ENCODE measurements around the gene BCL2L15.
"Not testable (repeated sequence)": the region's sequence is repeated elsewhere in the genome, so short reads cannot be mapped to it uniquely, and the experiment has no call there.

The BCL2L15 gene

DNA sequence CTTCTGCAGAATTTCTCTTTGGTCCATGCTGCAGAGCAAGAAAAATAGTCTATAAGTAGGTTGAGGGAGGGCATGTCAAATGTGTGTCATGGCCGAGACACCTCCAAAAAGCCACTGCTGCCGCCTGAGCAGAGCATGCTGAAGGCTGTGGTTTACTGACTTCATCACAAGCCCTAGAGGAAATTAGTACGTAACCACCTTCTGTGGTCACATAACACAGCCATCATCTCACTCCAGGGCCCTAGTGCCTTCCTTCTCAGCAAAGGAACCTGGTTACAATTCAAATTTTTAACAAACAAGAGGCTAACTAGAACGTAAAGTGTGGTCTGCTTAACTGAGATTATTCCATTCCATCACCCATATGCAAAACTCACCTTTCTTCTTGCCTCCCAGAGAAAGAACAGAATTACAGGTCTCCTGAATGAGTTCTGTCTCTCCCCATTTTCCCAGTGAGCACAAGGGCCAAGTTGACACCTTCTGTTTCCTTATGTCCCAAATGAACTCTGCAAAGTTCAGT lies 15.7 kb downstream of the BCL2L15 start, which contains the start of gene PTPN22:
Gene PTPN22 (minus strand): TSS at position 116 of the 517 bp plus-strand sequence.
- DNase-seq (ENCODE audit: low read depth in 2 of 2) = peak; percentile 46 to 71

DNA sequence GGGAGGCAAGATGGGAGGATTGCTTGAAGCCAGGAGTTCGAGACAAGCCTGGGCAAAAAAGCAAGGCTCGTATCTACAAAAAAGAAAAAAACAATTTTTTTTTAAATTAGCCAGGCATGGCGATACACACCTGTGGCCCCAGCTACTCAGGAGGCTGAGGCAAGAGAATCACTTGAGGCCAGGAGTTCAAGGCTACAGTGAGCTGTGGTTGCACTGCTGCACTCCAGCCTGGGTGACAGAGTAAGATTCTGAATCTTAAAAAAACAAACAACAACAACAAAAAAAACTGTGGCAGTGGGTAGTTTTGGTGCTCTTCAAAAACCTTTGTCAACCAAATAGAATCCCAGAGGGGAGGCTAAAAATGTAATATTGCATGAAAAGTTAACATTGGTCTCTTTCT lies 16.6 kb downstream of the BCL2L15 start:
- no peak for DNase-seq (ENCODE audit: low read depth in 2 of 2)

DNA sequence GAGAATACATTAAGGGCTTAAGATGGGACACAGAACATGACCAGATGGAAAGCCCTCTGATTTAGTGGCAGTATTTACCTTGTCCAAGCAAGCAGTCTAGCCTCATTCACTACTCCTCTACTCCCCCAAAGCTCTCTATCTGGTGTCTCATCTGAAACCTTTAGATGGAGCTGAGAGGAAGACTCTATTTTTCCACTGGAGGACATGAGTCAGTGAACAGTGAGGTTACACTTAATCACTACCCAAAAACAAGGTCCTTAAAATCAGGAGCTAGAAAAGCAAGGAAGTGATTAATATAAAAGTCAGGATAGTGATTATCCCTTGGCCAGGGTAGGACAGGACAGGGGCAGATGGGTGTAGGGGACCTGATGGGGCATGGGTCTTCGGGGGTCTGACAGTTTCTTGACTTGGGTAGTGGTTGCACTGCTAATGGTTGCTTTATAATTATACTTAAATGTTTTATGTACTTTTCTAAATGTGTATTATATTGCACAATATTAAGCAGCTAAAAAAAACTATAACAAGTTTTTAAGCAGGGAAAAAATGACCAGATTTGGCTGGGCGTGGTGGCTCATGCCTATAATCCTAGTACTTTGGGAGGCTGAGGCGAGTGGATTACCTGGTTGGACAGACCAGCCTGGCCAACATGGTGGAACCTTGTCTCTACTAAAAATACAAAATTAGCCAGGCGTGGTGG lies 18.8 kb downstream of the BCL2L15 start:
- no peak for DNase-seq (ENCODE audit: low read depth in 2 of 2)

DNA sequence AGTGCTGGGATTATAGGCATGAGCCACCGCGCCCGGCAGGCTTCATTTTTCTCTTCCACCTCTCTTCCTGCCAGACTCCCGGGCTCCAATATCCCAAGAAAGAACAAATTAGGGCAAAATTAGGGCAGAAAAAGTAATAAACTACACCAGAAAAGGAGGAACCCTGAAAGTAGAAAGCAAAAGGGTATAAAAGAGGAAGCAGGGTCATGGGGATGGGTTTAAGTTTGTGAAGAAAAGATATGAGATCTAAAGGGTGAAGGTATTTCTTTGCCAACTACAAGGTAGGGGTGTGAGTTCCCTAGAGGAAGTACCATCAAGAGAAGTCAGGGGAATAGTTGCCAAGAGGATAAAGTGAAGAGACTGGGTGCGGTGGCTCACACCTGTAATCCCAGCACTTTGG lies 25.7 kb downstream of the BCL2L15 start:
- no peak for DNase-seq (ENCODE audit: low read depth in 2 of 2)

DNA sequence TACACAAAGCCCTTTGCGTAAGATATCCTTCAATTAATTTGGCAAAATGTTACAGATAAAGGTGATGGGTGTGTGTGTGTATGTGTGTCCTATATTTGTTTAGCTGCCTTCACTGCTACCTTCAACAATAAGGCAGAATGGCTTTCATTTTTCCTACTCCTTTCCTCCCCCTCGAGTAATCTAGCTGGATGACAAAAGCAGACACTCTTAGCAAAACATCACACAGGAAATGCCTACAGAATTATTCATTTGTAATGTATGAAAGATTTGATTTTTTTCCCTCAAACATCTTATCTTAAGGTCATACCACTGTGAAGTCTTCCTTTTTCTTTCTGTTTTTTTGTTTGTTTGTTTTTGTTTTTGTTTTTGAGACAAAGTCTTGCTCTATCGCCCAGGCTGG lies 26.5 kb downstream of the BCL2L15 start:
- no peak for DNase-seq (ENCODE audit: low read depth in 2 of 2)

DNA sequence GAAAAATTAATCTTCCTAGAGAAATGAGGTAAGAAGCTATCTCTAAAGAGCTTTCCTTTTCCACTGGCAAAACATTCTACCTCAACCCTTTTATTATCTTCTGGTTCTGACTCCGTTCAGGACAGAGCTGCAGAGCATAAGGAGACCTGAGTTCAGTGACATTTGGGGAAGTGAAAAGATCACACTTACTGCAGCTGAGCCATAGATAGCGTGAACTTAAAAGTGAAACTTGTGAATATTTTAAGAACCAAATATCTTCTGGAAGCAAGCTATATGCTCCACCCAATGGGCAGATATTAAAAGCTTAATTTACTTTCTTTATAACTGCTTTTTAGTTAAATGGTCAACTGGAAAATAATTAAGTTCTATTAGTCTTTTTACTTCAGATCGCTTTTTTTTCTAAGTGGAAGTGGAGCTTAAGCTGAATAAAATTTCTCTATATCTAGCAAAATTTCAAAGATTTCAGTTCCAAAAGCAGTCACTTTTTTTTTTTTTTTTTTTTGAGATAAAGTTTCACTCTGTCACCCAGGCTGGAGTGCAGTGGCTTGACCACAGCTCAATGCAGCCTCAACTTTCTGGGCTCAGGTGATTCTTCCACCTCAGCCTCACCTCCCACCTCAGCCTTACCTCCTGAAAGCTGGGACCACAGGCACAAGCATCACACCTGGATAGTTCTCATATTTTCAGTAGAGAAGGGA lies 27.8 kb downstream of the BCL2L15 start:
- DNase-seq (ENCODE audit: low read depth in 2 of 2) = no peak

DNA sequence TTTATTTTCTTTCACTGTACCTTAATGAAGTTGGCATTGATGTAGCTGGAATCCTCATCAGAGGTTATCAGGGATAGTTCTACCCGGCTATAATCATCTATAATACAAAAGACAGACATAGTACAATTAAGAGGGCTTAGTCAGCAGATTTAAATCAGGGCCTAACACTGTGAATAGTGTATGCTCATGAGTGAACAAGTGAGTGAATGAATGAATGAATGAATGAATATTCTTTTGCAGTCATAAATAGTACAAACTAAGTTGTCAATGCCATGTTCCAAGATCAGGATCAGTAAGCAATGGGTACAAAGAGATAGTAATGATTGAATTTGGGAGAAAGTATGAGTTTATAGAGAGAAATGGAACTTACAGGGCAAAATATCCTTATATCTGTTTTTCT lies 28.4 kb downstream of the BCL2L15 start:
- no peak for DNase-seq (ENCODE audit: low read depth in 2 of 2)

DNA sequence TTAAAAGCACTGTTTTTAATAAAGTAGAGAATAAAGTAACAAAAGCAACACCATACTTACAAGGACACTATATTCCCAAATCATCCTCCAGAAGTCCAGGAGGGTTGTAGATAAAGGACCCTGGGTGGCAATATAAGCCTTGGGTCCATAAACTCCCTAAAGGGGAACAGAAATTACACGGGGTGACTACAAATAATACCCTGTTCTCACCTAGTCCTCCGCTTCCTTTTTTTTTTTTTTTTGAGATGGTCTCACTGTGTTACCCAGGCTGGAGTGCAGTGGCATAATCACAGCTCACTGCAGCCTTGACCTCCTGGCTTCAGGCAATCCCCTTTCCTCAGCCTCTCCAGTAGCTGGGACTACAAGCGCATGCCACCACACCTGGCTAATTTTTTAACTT lies 29.0 kb downstream of the BCL2L15 start:
- DNase-seq (ENCODE audit: low read depth in 2 of 2) = no peak

DNA sequence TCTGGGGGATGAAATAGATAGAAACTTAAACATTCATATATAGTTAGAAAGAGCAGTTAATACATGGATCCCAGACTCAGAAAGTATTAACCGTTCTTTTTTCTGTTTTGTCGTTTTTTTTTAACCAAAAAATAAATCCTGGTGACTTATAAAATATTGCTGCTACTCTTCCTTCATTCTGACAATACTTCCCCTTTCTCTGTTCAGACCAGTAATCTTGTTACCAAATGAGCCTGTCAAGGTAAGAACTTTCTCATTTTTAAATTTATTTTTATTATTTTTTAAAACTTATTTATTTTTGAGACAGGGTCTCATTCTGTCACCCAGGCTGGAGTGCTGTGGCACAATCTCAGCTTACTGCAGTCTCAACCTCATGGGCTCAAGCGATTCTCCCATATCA lies 29.6 kb downstream of the BCL2L15 start:
- no peak for DNase-seq (ENCODE audit: low read depth in 2 of 2)

DNA sequence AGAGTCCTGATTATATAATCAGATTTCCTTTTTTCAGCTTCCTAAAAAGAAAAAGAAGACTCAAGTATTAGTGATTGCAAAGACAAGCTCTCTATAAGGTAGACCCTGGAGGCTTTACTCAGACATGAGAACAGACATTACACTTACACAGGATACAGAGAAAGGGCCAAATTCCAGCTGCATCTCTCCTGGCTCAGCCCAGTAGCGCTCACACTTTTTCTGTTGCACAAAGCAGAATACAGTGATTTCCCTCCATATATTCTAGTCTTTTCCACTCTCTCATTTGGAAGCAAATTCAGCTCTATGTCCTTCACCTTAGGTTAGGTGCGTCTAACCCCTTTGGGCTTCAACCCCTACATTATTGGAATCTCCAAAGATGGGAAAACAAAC lies 31.0 kb downstream of the BCL2L15 start:
- no peak for DNase-seq (ENCODE audit: low read depth in 2 of 2)

DNA sequence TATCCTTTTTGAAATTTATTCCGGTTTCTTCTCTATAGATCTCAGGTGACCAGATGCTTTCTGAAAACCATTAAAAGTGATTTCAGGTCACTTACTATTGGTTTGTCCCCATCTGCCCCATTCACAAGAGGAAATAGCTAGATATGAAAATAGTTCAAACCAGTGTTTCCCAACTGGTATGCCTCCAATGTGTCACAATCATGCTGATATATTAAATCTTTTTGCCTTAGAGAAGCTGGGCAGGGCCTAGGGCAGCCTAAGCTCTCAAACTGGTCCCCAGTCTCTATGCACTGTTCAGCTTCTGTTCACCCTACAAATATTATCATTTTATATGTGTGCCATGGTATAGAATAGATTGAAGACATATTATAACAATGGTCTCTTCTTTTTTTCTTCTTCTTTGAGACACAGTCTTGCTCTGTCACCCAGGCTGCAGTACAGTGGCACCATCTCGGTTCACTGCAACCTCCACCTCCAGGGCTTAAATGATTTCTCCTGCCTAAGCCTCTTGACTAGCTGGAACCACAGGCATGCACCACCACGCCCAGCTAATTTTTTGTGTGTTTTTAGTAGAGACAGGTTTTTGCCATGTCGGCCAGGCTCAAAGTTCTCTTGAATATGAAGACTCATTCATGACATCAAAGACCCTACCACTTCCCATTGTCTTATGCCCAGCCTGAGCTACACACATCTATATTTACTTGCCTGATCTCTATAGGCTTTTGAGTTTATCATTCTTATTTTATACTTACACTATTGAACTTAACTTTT lies 31.6 kb downstream of the BCL2L15 start:
- DNase-seq (ENCODE audit: low read depth in 2 of 2) = no peak

DNA sequence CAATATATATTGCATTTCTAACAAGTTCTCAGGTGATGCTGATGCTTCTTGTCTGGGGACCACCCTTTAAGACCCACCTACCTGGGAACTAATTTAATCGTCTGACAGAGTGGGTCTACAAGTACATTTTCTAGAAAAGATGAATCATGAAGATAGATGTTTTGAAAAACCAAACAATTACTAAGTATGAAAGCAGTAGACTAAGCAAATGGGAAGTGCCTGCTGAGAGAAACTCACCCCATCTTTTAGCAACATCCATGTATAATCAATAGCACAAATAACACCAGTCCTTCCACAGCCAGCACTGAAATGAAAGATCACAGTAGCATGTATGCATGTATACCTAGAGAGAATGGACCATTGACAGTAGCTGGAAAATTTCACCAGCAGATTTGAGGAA lies 33.1 kb downstream of the BCL2L15 start:
- no peak for DNase-seq (ENCODE audit: low read depth in 2 of 2)

DNA sequence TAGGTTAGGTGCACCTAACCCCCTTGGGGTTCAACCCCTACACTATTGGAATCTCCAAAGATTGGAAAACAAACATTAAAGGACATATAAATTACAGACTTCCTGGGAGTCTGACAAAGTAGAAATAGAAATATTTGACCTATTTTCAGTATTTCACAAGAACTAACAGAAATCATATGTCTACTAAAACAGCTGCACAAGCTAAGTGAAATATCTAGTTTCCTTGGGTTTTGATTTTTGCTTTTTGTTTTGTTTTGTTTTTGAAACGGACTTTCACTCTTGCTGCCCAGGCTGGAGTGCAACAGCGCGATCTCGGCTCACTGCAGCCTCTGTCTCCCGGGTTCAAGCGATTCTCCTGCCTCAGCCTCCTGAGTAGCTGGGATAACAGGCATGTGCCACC lies 34.7 kb downstream of the BCL2L15 start:
- not testable (repeated sequence) for DNase-seq (ENCODE audit: low read depth in 2 of 2)

DNA sequence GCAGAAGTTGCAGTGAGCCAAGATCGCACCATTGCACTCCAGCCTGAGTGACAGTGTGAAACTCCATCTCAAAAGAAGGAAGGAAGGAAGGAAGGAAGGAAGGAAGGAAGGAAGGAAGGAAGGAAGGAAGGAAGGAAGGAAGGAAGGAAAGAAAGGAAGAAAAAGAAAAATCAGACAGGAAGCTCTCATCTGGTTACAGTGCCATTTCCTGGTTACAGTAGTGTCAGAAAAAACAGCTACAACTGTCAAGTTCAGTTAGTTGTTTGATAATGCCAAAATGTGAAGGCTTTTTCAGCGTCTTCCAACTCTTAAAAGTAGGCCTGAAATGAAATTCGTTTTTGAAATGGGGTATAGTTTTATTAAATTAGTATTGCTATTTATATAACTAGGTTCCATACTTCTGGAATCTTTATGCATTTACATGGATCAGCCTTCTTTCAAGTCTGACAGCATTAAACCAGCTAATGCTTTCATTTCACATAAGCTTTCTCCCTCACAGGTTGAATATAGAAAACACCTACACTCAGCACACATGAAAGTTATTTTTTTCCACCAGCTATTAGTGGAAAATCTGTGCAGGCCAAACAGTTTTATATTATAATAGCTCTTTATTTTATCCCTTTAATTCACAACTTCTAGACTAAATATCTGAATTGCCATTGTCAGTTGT lies 37.1 kb downstream of the BCL2L15 start:
- DNase-seq (ENCODE audit: low read depth in 2 of 2) = no peak

DNA sequence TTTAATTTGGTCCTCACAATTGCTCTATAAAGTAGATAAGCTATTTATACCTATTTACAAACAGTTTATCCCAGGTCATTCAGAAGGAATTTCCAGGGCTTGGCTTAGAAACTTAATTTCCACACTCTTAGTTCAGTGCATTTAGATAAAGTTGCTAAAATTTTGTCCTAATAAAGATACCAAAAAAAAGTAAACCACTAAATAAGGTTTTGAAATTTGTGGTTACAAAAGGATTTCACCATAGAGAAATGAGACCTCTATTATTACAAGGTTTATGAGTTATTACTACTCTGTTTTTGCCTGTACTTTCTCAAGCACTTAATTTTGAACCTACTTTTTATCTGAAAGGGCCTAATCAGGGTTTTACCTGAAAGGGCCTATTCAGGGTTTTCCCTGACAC lies 38.3 kb downstream of the BCL2L15 start:
- no peak for DNase-seq (ENCODE audit: low read depth in 2 of 2)

DNA sequence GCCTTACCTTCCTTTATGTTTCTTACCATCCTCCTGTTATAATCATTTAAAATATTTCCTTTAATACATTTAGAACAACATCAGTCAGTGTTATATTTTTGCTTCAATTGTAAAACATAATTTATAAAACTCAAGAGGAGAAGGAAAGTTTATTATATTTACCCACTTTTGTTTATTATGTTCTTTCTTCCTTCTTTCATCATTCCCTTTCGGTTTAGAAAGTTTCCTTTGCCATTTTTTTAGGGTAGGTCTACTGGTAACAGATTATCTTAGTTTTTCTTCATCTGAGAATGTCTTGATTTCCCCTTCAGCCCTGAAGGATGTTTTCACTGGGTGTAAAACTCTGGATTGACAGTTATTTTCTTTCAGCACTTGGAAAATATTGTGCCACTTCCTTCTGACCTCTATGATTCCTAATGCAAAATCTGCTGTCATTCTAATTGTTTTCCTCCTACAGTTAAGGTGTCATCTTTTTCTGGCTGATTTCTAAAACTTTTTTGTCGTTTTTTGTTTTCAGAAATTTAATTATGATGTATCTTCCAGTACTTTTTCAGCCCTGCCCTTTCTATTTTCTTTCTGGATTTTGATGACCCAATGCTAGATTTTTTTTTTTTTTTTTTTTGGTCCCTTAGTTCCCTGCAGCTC lies 40.9 kb downstream of the BCL2L15 start:
- DNase-seq (ENCODE audit: low read depth in 2 of 2) = no peak

DNA sequence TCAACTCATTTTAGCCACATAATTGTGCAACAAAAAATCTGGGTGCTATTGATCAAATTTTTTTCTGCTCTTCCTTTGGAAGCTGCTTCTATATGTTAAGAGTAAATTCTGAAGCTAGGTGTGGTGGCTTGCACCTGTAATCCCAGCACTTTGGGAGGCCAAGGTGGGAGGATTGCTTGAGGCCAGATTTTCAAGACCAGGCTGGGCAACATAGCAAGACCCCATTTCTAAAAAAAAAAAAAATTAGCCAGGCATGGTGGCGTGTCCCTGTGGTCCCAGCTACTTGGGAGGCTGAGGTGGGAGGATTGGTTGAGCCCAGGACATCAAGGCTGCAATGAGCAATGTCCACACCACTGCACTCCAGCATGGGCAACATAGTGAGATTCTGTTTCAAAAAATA lies 50.8 kb downstream of the BCL2L15 start:
- no peak for DNase-seq (ENCODE audit: low read depth in 2 of 2)

DNA sequence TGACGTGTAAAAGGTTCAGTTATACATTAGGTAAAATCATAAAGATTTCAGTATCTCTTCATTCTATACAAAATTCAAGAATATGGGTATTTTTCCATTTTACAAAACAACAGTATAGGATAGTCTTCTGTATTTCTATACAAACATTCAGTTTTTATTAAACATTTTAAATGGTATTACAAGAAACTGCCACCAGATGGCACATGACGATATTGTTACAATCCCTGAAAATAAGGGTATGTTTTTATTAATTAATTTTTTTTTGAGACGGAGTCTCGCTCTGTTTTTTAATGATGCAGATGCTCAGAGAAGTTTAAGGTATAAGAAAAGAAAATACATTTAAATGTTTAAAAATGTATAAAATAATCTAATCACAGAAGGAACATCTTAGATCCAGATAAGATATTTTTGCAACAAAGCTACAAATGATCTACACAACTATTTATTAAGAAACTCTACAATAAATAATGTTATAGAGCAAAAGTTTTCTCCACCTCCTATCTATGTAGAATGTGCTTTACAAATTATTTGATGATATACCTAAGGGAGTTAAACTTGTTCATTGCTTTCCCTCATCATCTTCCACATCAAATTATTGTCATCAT lies 51.6 kb downstream of the BCL2L15 start:
- DNase-seq (ENCODE audit: low read depth in 2 of 2) = peak in 1 of 2 donors; percentile 34

DNA sequence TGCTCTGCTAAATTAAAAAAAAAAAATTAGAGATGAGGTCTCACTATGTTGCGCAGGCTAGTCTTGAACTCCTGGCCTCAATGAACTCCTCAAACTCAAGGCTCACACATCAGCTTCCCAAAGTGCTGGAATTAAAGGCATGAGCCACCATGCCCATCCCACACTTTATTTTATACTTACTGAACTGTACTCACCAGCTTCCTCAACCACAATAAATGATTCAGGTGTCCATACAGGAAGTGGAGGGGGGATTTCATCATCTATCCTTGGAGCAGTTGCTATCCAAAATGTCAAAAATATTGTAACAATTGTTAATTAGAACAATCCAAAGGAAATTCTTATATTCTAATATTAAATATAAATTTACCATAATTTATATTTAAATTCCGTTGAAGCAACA lies 52.7 kb downstream of the BCL2L15 start:
- no peak for DNase-seq (ENCODE audit: low read depth in 2 of 2)

Data from stimulated activated CD4-positive, alpha-beta T cell treated with anti-CD3 and anti-CD28 coated beads, Interleukin-1b, Interleukin-23, amount 100 ng/mL, for 4 hours (primary cell).